Prostate gland (tissue), 2 donors: ENCODE data around the gene C19orf85. TPM values are rescaled to one million over a fixed set of nuclear protein-coding genes. Genes with fewer than 3 reads are reported as not detected.

ENCODE experiments used
- DNase-seq: peaks from one replicate; pipeline ENCODE4 v3.0.0-alpha.2; 2019; ENCODE audit warnings: low spot score
- H3K27ac ChIP-seq, 2 donors: fragments of 200-600 bp; sonication (generic); 2 replicates each; pipeline ENCODE4 v1.5.1; 2017 to 2019
- H3K27me3 ChIP-seq: fragments of 200-600 bp; sonication (generic); replicated peaks from 2 replicates; pipeline ENCODE4 v1.5.1; 2019; ENCODE audit not compliant: insufficient read depth
- H3K36me3 ChIP-seq, 2 donors: fragments of 200-600 bp; sonication (generic); 1 replicate in 1 of 2; 2 replicates in 1 of 2; pipeline versions ENCODE4 v1.5.1 to v1.8.1; 2017 to 2019
- H3K4me1 ChIP-seq: fragments of 200-600 bp; sonication (generic); replicated peaks from 2 replicates; pipeline ENCODE4 v1.5.1; 2019
- H3K4me3 ChIP-seq, 2 donors: fragments of 200-600 bp; sonication (generic); 2 replicates each; pipeline ENCODE4 v1.5.1; 2017 to 2019
- H3K9me3 ChIP-seq: fragments of 200-600 bp; sonication (generic); 2 replicates; pipeline ENCODE4 v1.5.1; 2017
- CTCF ChIP-seq, 4 experiments: fragments of 200-600 bp in 2 of 4; fragments of 450-650 bp in 2 of 4; sonication (generic) in 2 of 4; IDR thresholded peaks; 1 replicate in 3 of 4; 2 replicates in 1 of 4; pipeline ENCODE4 v1.5.1; 2016 to 2019; ENCODE audit warnings: antibody characterized with exemption in 4 of 4, mild to moderate bottlenecking in 2 of 4, moderate library complexity in 2 of 4
- POLR2A ChIP-seq: fragments of 450-650 bp; IDR thresholded peaks from one replicate; pipeline ENCODE4 v1.6.1; 2016; ENCODE audit warnings: antibody characterized with exemption, mild to moderate bottlenecking
- POLR2AphosphoS5 ChIP-seq: sonication (generic); formaldehyde crosslinking; IDR thresholded peaks from one replicate; pipeline ENCODE4 v1.6.1; 2017; ENCODE audit warnings: antibody characterized with exemption
- WGBS: methylation state at CpG from one replicate; pipeline ENCODE4 v1.1.5; 2018; 5-methylcytosine and 5-hydroxymethylcytosine counted together
- intact Hi-C: fragments of 100-400 bp; cut with DNase I; formaldehyde crosslinking; loops from one replicate; pipeline ENCODE4 v1.14.2; 2022
- total RNA-seq, 2 donors: library from RNA; depleted of rRNA; stranded (reverse); fragments of >200 nt; gene quantifications; one replicate each; pipeline ENCODE4 v1.1.0, GENCODE V29; 2016

C19orf85 gene
- total RNA-seq, 2 donors from 2014 or later: not detected

GRCh38 chr19:55454787-55455243 is 9.7 kb downstream of the C19orf85 start:
- H3K4me1 ChIP-seq: peaks cover 13% of the 10 kb centered on the region
- peak in 2 of 4 experiments; percentile 30 to 43 for TF ChIP-seq CTCF (IDR thresholded peaks at IDR 0.05)
- TF ChIP-seq POLR2A: no peak
- H3K27me3 ChIP-seq: peaks cover 9% of the 10 kb centered on the region
- intact Hi-C loops: no loop called here
- H3K4me3 ChIP-seq: no peak overlapping the region
- no peak for DNase-seq
- no peaks in the 10 kb centered on the region for H3K9me3 ChIP-seq
- 69% methylated on average over 14 of the region's 14 CpGs for WGBS
- H3K36me3 ChIP-seq: no peaks in the 10 kb centered on the region
- no peak overlapping the region for H3K27ac ChIP-seq

- Histone ChIP-seq H3K4me1 (peaks cover 13% of the 10 kb centered on the region), H3K9me3 (no peaks in the 10 kb centered on the region), H3K27ac (no peak overlapping the region), H3K36me3 (no peaks in the 10 kb centered on the region), H3K4me3 (no peak overlapping the region), H3K27me3 (peaks cover 9% of the 10 kb centered on the region)
- TF ChIP-seq POLR2AphosphoS5: no peak
- intact Hi-C loops: no loop called here
- 90% methylated on average over 12 of the region's 12 CpGs for WGBS
- no peak for DNase-seq
These were observed 10.9 kb downstream of the C19orf85 start for GRCh38 chr19:55453511-55454260.

GRCh38 chr19:55452749-55453346 is 11.7 kb downstream of the C19orf85 start:
- 11% methylated on average over 33 of the region's 34 CpGs for WGBS
- Histone ChIP-seq H3K4me1 (peaks cover 13% of the 10 kb centered on the region), H3K9me3 (no peaks in the 10 kb centered on the region), H3K4me3 (no peak overlapping the region), H3K36me3 (no peaks in the 10 kb centered on the region), H3K27ac (no peak overlapping the region), H3K27me3 (peaks cover 9% of the 10 kb centered on the region)
- TF ChIP-seq POLR2AphosphoS5 (peak; percentile 8), CTCF (IDR thresholded peaks at IDR 0.05) (no peak)
- peak; percentile 16 for DNase-seq
- intact Hi-C loops: no loop called here

GRCh38 chr19:55451965-55452748 is 12.4 kb downstream of the C19orf85 start:
- WGBS: 5% methylated on average over 55 of the region's 57 CpGs
- DNase-seq: no peak
- peaks cover 13% of the 10 kb centered on the region for H3K4me1 ChIP-seq
- no peak overlapping the region for H3K27ac ChIP-seq
- no peak overlapping the region for H3K4me3 ChIP-seq
- peaks cover 9% of the 10 kb centered on the region for H3K27me3 ChIP-seq
- H3K36me3 ChIP-seq: no peaks in the 10 kb centered on the region
- H3K9me3 ChIP-seq: no peaks in the 10 kb centered on the region
- intact Hi-C loops: no loop called here
- TF ChIP-seq CTCF (IDR thresholded peaks at IDR 0.05): no peak
- TF ChIP-seq POLR2AphosphoS5: no peak
- no peak for TF ChIP-seq POLR2A

DNA sequence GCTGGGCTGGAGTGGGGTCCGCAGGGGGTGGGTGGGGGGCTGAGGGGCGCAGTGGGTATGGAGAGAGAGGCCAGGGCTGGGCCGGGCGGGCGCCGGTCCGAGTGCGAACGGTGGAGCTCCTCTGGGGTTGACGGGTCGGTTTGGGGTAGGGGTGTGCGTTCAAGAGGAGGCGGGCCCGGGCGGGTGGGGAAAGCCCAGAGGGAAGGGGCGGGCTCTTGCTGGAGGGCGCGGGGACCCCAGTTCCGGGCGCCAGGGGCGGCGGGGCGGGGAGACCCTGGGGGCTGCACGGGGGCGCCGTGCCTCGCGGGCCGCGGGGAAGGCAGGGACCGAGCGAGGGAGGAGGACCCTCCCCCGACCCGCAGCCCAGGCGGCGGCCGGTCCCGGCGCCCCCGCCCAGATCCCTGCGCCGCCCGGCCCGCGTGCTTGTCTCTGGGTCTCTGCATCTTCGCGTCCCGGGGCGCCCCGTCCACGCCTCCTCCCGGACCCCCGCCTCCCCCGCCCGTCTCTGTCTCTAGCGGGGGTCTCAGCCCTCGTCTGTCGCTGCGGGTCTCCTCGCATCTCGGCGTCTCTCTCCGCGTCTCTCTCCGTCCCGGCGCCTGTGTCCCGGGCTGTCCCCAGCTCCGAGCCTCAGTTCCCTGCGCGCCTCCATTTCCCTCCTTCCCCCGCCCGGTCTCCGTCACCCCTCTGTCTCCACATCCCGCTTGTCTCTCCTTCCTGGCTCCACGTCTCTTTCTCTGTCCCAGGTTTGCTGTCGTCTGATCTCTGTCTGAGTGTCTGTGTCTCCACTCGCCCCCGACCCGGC is 13.2 kb downstream of the C19orf85 start:
- no peak overlapping the region for H3K27ac ChIP-seq
- peaks cover 13% of the 10 kb centered on the region for H3K4me1 ChIP-seq
- no peaks in the 10 kb centered on the region for H3K9me3 ChIP-seq
- intact Hi-C loops: no loop called here
- WGBS: under 1% methylated on average over 58 of the region's 80 CpGs
- H3K27me3 ChIP-seq: peaks cover 9% of the 10 kb centered on the region
- no peaks in the 10 kb centered on the region for H3K36me3 ChIP-seq
- no peak overlapping the region for H3K4me3 ChIP-seq
- DNase-seq: no peak
- TF ChIP-seq POLR2AphosphoS5 (no peak), CTCF (IDR thresholded peaks at IDR 0.05) (no peak), POLR2A (no peak)
